ENCODE results near the gene IL36RN. TPM values are rescaled to one million over a fixed set of nuclear protein-coding genes. Genes with fewer than 3 reads are reported as not detected.
"Not testable (repeated sequence)": the region's sequence is repeated elsewhere in the genome, so short reads cannot be mapped to it uniquely, and the experiment has no call there.

The IL36RN gene
- total and polyA plus RNA-seq, 2 donors from 2014 or later: not detected

GRCh38 chr2:113092864-113093612 lies 34.0 kb downstream of the IL36RN start:
- no peak overlapping the region for H3K4me3 ChIP-seq (ENCODE audit: low read length in 3 of 3)
- intact Hi-C loops (cut with DNase I): no loop called here
- H3K4me1 ChIP-seq (ENCODE audit: control insufficient read depth in 2 of 3, insufficient read depth in 2 of 3, low read depth in 1 of 3, low read length in 3 of 3): no peaks in the 10 kb centered on the region
- no peak overlapping the region for H3K9ac ChIP-seq (ENCODE audit: low read length in 3 of 3)
- FAIRE-seq (no peak), DNase-seq (no peak)
- H3K9me3 ChIP-seq (ENCODE audit: control insufficient read depth in 2 of 3, insufficient read depth in 1 of 3, low read length in 3 of 3): no peaks in the 10 kb centered on the region
- no peaks in the 10 kb centered on the region for H3K36me3 ChIP-seq (ENCODE audit: control insufficient read depth in 2 of 3, insufficient read depth in 3 of 3, low read length in 3 of 3)
- H3K27ac ChIP-seq (ENCODE audit: low read depth in 2 of 2, low read length in 2 of 2): no peak overlapping the region
- no peak for TF ChIP-seq CTCF (IDR thresholded peaks at IDR 0.05; ENCODE audit: borderline replicate concordance, extremely low read depth, insufficient read depth)
- no peaks in the 10 kb centered on the region for H3K27me3 ChIP-seq (ENCODE audit: control insufficient read depth, insufficient read depth, low read length)

- no peaks in the 10 kb centered on the region for H3K4me1 ChIP-seq (ENCODE audit: control insufficient read depth in 2 of 3, insufficient read depth in 2 of 3, low read depth in 1 of 3, low read length in 3 of 3)
- no peaks in the 10 kb centered on the region for H3K27me3 ChIP-seq (ENCODE audit: control insufficient read depth, insufficient read depth, low read length)
- TF ChIP-seq CTCF (IDR thresholded peaks at IDR 0.05; ENCODE audit: borderline replicate concordance, extremely low read depth, insufficient read depth): no peak
- H3K4me3 ChIP-seq (ENCODE audit: low read length in 3 of 3): no peak overlapping the region
- intact Hi-C loops (cut with DNase I): no loop called here
- FAIRE-seq: no peak
- H3K9me3 ChIP-seq (ENCODE audit: control insufficient read depth in 2 of 3, insufficient read depth in 1 of 3, low read length in 3 of 3): no peaks in the 10 kb centered on the region
- no peak overlapping the region for H3K9ac ChIP-seq (ENCODE audit: low read length in 3 of 3)
- no peaks in the 10 kb centered on the region for H3K36me3 ChIP-seq (ENCODE audit: control insufficient read depth in 2 of 3, insufficient read depth in 3 of 3, low read length in 3 of 3)
- DNase-seq: no peak
- no peak overlapping the region for H3K27ac ChIP-seq (ENCODE audit: low read depth in 2 of 2, low read length in 2 of 2)
Measured at GRCh38 chr2:113093613-113093977, 34.6 kb downstream of the IL36RN start.

GRCh38 chr2:113096306-113096705 lies 37.3 kb downstream of the IL36RN start:
- not testable (repeated sequence) for H3K27me3 ChIP-seq (ENCODE audit: control insufficient read depth, insufficient read depth, low read length)

GRCh38 chr2:113096842-113097618 lies 38.0 kb downstream of the IL36RN start:
- H3K27me3 ChIP-seq (ENCODE audit: control insufficient read depth, insufficient read depth, low read length); H3K27ac ChIP-seq (ENCODE audit: low read depth in 2 of 2, low read length in 2 of 2); intact Hi-C loops (cut with DNase I); DNase-seq; FAIRE-seq; H3K36me3 ChIP-seq (ENCODE audit: control insufficient read depth in 2 of 3, insufficient read depth in 3 of 3, low read length in 3 of 3); H3K4me3 ChIP-seq (ENCODE audit: low read length in 3 of 3); H3K9ac ChIP-seq (ENCODE audit: low read length in 3 of 3); H3K9me3 ChIP-seq (ENCODE audit: control insufficient read depth in 2 of 3, insufficient read depth in 1 of 3, low read length in 3 of 3); H3K4me1 ChIP-seq (ENCODE audit: control insufficient read depth in 2 of 3, insufficient read depth in 2 of 3, low read depth in 1 of 3, low read length in 3 of 3): not testable (repeated sequence)

More at GRCh38 chr2:113096306-113096705, 37.3 kb downstream of the IL36RN start:
- DNase-seq; H3K4me1 ChIP-seq (ENCODE audit: control insufficient read depth in 2 of 3, insufficient read depth in 2 of 3, low read depth in 1 of 3, low read length in 3 of 3); intact Hi-C loops (cut with DNase I); H3K9ac ChIP-seq (ENCODE audit: low read length in 3 of 3); H3K9me3 ChIP-seq (ENCODE audit: control insufficient read depth in 2 of 3, insufficient read depth in 1 of 3, low read length in 3 of 3); FAIRE-seq; H3K36me3 ChIP-seq (ENCODE audit: control insufficient read depth in 2 of 3, insufficient read depth in 3 of 3, low read length in 3 of 3); H3K4me3 ChIP-seq (ENCODE audit: low read length in 3 of 3); H3K27ac ChIP-seq (ENCODE audit: low read depth in 2 of 2, low read length in 2 of 2): not testable (repeated sequence)
